SK-N-SH treated with all-trans-retinoic acid at 6 μM for 48 hours (cell line): ENCODE measurements around the gene GRM2.

Experiments used
- ARNTL ChIP-seq: fragments of 450-650 bp; formaldehyde crosslinking; IDR thresholded peaks from 2 replicates; pipeline ENCODE4 v1.5.0; 2020; ENCODE audit warnings: low read depth, mild to moderate bottlenecking, moderate library complexity, borderline replicate concordance
- ZFP30 ChIP-seq: fragments of 450-650 bp; formaldehyde crosslinking; IDR thresholded peaks from 2 replicates; pipeline ENCODE4 v1.5.0; 2022; ENCODE audit warnings: mild to moderate bottlenecking, moderate library complexity
- TF ChIP-seq, protein P1 (sequence below): fragments of 250-450 bp; sonication (Bioruptor Pico); IDR thresholded peaks from 2 replicates; pipeline ENCODE4 v1.8.0; 2020; ENCODE audit warnings: mild to moderate bottlenecking, moderate library complexity, borderline replicate concordance

GRCh38 chr3:51662456-51662855 is 44.4 kb upstream of the GRM2 start:
- TF ChIP-seq, protein P1, sequence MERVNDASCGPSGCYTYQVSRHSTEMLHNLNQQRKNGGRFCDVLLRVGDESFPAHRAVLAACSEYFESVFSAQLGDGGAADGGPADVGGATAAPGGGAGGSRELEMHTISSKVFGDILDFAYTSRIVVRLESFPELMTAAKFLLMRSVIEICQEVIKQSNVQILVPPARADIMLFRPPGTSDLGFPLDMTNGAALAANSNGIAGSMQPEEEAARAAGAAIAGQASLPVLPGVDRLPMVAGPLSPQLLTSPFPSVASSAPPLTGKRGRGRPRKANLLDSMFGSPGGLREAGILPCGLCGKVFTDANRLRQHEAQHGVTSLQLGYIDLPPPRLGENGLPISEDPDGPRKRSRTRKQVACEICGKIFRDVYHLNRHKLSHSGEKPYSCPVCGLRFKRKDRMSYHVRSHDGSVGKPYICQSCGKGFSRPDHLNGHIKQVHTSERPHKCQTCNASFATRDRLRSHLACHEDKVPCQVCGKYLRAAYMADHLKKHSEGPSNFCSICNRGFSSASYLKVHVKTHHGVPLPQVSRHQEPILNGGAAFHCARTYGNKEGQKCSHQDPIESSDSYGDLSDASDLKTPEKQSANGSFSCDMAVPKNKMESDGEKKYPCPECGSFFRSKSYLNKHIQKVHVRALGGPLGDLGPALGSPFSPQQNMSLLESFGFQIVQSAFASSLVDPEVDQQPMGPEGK (CRISPR knock-in tag) = no peak
- TF ChIP-seq ZFP30 (CRISPR knock-in tag) = no peak
- TF ChIP-seq ARNTL = no peak
